ENCODE measurements around the gene HAVCR1.

The HAVCR1 gene

GRCh38 chr5:157004893-157005551 lies 53.9 kb downstream of the HAVCR1 start:
- no peak for DNase-seq (ENCODE audit: low spot score)

GRCh38 chr5:156991714-156992113 lies 67.2 kb downstream of the HAVCR1 start:
- no peak for DNase-seq (ENCODE audit: low spot score)

GRCh38 chr5:156984064-156984463 lies 74.9 kb downstream of the HAVCR1 start:
- DNase-seq (ENCODE audit: low spot score), result no peak

GRCh38 chr5:156981481-156981880 lies 77.4 kb downstream of the HAVCR1 start:
- DNase-seq (ENCODE audit: low spot score), result no peak
